ENCODE measurements around the gene SNAPIN.

SNAPIN gene

GRCh38 chr1:153630384-153630783, 28.1 kb upstream of the SNAPIN start:
- Histone ChIP-seq H2AK5ac (ENCODE audit: low read depth, low read length) (no peak overlapping the region), H3K9me3 (replicated peaks in 1 of 2; ENCODE audit: control insufficient read depth in 2 of 2, insufficient read depth in 1 of 2, low read depth in 1 of 2, low read length in 2 of 2) (peaks cover 0 to 5% of the 10 kb centered on the region in 2 donors), H3K18ac (ENCODE audit: low read length) (no peak overlapping the region), H3K14ac (ENCODE audit: low read length) (no peak overlapping the region), H3K4me3 (ENCODE audit: low read length in 2 of 2) (no peak overlapping the region), H2BK12ac (ENCODE audit: low read length) (no peak overlapping the region), H2BK15ac (ENCODE audit: low read length) (no peak overlapping the region), H3K23ac (ENCODE audit: low read depth, low read length, poor library complexity) (no peak overlapping the region), H3K79me1 (ENCODE audit: low read depth, low read length) (peaks cover 3% of the 10 kb centered on the region), H3K36me3 (replicated peaks in 1 of 2; ENCODE audit: control insufficient read depth in 2 of 2, insufficient read depth in 2 of 2, low read length in 2 of 2) (peaks cover 0 to 8% of the 10 kb centered on the region in 2 donors), H3K27ac (replicated peaks; ENCODE audit: low read length) (no peak overlapping the region), H4K91ac (ENCODE audit: low read depth, low read length, poor library complexity) (no peak overlapping the region), H2AFZ (ENCODE audit: low read length) (no peak overlapping the region), H3K4me1 (ENCODE audit: control insufficient read depth in 2 of 2, insufficient read depth in 1 of 2, low read depth in 1 of 2, low read length in 2 of 2) (peaks cover 14 to 19% of the 10 kb centered on the region in 2 donors), H3K4ac (ENCODE audit: low read length) (no peak overlapping the region), H3K9ac (ENCODE audit: low read depth, low read length, poor library complexity) (no peak overlapping the region), H2BK5ac (ENCODE audit: low read length) (no peak overlapping the region), H3K4me2 (ENCODE audit: insufficient read depth, low read length, poor library complexity, severe bottlenecking) (no peak overlapping the region), H4K8ac (ENCODE audit: low read depth, low read length) (no peak overlapping the region), H3K27me3 (ENCODE audit: control insufficient read depth in 3 of 3, insufficient read depth in 3 of 3, low read depth in 1 of 3, low read length in 3 of 3) (no peaks in the 10 kb centered on the region), H2BK120ac (ENCODE audit: low read depth, low read length) (no peak overlapping the region)
- WGBS, 2 donors (ENCODE audit: extremely low coverage in 2 of 2, insufficient read length in 2 of 2, insufficient replicate concordance in 1 of 2), result no CpG with 5 or more reads among the region's 7 CpGs
- DNase-seq (ENCODE audit: low spot score), result no peak

GRCh38 chr1:153631047-153632022, 27.2 kb upstream of the SNAPIN start:
- Histone ChIP-seq H2BK15ac (ENCODE audit: low read length) (no peak overlapping the region), H3K4me3 (ENCODE audit: low read length in 2 of 2) (no peak overlapping the region), H3K9me3 (replicated peaks in 1 of 2; ENCODE audit: control insufficient read depth in 2 of 2, insufficient read depth in 1 of 2, low read depth in 1 of 2, low read length in 2 of 2) (peaks cover 0 to 12% of the 10 kb centered on the region in 2 donors), H2BK12ac (ENCODE audit: low read length) (no peak overlapping the region), H3K9ac (ENCODE audit: low read depth, low read length, poor library complexity) (no peak overlapping the region), H3K4me1 (ENCODE audit: control insufficient read depth in 2 of 2, insufficient read depth in 1 of 2, low read depth in 1 of 2, low read length in 2 of 2) (peaks cover 13 to 18% of the 10 kb centered on the region in 2 donors), H3K4me2 (ENCODE audit: insufficient read depth, low read length, poor library complexity, severe bottlenecking) (no peak overlapping the region), H3K36me3 (replicated peaks in 1 of 2; ENCODE audit: control insufficient read depth in 2 of 2, insufficient read depth in 2 of 2, low read length in 2 of 2) (peaks cover 1 to 14% of the 10 kb centered on the region in 2 donors), H3K79me1 (ENCODE audit: low read depth, low read length) (peaks cover under 1% of the 10 kb centered on the region), H3K14ac (ENCODE audit: low read length) (no peak overlapping the region), H3K23ac (ENCODE audit: low read depth, low read length, poor library complexity) (no peak overlapping the region), H4K91ac (ENCODE audit: low read depth, low read length, poor library complexity) (no peak overlapping the region), H2BK120ac (ENCODE audit: low read depth, low read length) (no peak overlapping the region), H2BK5ac (ENCODE audit: low read length) (no peak overlapping the region), H2AK5ac (ENCODE audit: low read depth, low read length) (no peak overlapping the region), H3K4ac (ENCODE audit: low read length) (no peak overlapping the region), H2AFZ (ENCODE audit: low read length) (no peak overlapping the region), H3K18ac (ENCODE audit: low read length) (no peak overlapping the region), H3K27ac (replicated peaks; ENCODE audit: low read length) (no peak overlapping the region), H3K27me3 (ENCODE audit: control insufficient read depth in 3 of 3, insufficient read depth in 3 of 3, low read depth in 1 of 3, low read length in 3 of 3) (no peaks in the 10 kb centered on the region), H4K8ac (ENCODE audit: low read depth, low read length) (no peak overlapping the region)
- no CpG with 5 or more reads among the region's 10 CpGs for WGBS, 2 donors (ENCODE audit: extremely low coverage in 2 of 2, insufficient read length in 2 of 2, insufficient replicate concordance in 1 of 2)
- DNase-seq (ENCODE audit: low spot score), result no peak

GRCh38 chr1:153633161-153633753, 25.2 kb upstream of the SNAPIN start:
- Histone ChIP-seq H3K18ac (ENCODE audit: low read length) (peak overlapping the region; percentile 5), H3K27ac (replicated peaks; ENCODE audit: low read length) (no peak overlapping the region), H3K9ac (ENCODE audit: low read depth, low read length, poor library complexity) (no peak overlapping the region), H2BK5ac (ENCODE audit: low read length) (peak overlapping the region; percentile 100), H2BK12ac (ENCODE audit: low read length) (no peak overlapping the region), H2AFZ (ENCODE audit: low read length) (peak overlapping the region; percentile 78), H3K14ac (ENCODE audit: low read length) (no peak overlapping the region), H3K4me3 (ENCODE audit: low read length in 2 of 2) (peak overlapping the region in 1 of 2 donors; percentile 80), H3K23ac (ENCODE audit: low read depth, low read length, poor library complexity) (no peak overlapping the region), H2AK5ac (ENCODE audit: low read depth, low read length) (peak overlapping the region; percentile 5), H3K4me2 (ENCODE audit: insufficient read depth, low read length, poor library complexity, severe bottlenecking) (no peak overlapping the region), H3K27me3 (ENCODE audit: control insufficient read depth in 3 of 3, insufficient read depth in 3 of 3, low read depth in 1 of 3, low read length in 3 of 3) (no peaks in the 10 kb centered on the region), H4K91ac (ENCODE audit: low read depth, low read length, poor library complexity) (no peak overlapping the region), H3K4me1 (ENCODE audit: control insufficient read depth in 2 of 2, insufficient read depth in 1 of 2, low read depth in 1 of 2, low read length in 2 of 2) (peaks cover 3 to 8% of the 10 kb centered on the region in 2 donors), H3K36me3 (replicated peaks in 1 of 2; ENCODE audit: control insufficient read depth in 2 of 2, insufficient read depth in 2 of 2, low read length in 2 of 2) (peaks cover 13 to 33% of the 10 kb centered on the region in 2 donors), H3K79me1 (ENCODE audit: low read depth, low read length) (peaks cover 3% of the 10 kb centered on the region), H3K4ac (ENCODE audit: low read length) (no peak overlapping the region), H2BK120ac (ENCODE audit: low read depth, low read length) (no peak overlapping the region), H4K8ac (ENCODE audit: low read depth, low read length) (no peak overlapping the region), H3K9me3 (replicated peaks in 1 of 2; ENCODE audit: control insufficient read depth in 2 of 2, insufficient read depth in 1 of 2, low read depth in 1 of 2, low read length in 2 of 2) (peaks cover 0 to 13% of the 10 kb centered on the region in 2 donors), H2BK15ac (ENCODE audit: low read length) (no peak overlapping the region)
- WGBS, 2 donors (ENCODE audit: extremely low coverage in 2 of 2, insufficient read length in 2 of 2, insufficient replicate concordance in 1 of 2), result no CpG with 5 or more reads among the region's 18 CpGs
- DNase-seq (ENCODE audit: low spot score), result no peak

Data from neuronal stem cell (in vitro differentiated cells).